Right lobe of liver (tissue), 4 donors: ENCODE data around the gene DAPK2.

ENCODE experiments used
- CTCF ChIP-seq, 4 donors: fragments of 200-600 bp in 3 of 4; fragments of 450-650 bp in 1 of 4; IDR thresholded peaks; one replicate each; pipeline versions ENCODE4 v1.5.1 to v1.8.0; 2016 to 2022; ENCODE audit warnings: antibody characterized with exemption in 4 of 4, mild to moderate bottlenecking in 2 of 4
- POLR2A ChIP-seq: fragments of 450-650 bp; IDR thresholded peaks from one replicate; pipeline ENCODE4 v1.6.1; 2017; ENCODE audit warnings: antibody characterized with exemption, mild to moderate bottlenecking
- donor health status: DM: no; HTN: no; CAD: no.
- donor health status: DM: no; HTN: no; CAD: no.
- donor health status: DM: no; HTN: yes; CAD: no.

- no peak for TF ChIP-seq CTCF (IDR thresholded peaks at IDR 0.05)
- no peak for TF ChIP-seq POLR2A
Observed at GRCh38 chr15:64004056-64004455, 42.2 kb downstream of the DAPK2 start.
